GM21367 (cell line): ENCODE measurements around the gene CGRRF1.

Experiments used
- ATAC-seq: cut with Tn5 transposase; IDR thresholded peaks from one replicate; pipeline ENCODE4 v1.9.1; 2021; ENCODE audit not compliant: unreplicated experiment

The CGRRF1 gene, protein sequence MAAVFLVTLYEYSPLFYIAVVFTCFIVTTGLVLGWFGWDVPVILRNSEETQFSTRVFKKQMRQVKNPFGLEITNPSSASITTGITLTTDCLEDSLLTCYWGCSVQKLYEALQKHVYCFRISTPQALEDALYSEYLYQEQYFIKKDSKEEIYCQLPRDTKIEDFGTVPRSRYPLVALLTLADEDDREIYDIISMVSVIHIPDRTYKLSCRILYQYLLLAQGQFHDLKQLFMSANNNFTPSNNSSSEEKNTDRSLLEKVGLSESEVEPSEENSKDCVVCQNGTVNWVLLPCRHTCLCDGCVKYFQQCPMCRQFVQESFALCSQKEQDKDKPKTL

DNA sequence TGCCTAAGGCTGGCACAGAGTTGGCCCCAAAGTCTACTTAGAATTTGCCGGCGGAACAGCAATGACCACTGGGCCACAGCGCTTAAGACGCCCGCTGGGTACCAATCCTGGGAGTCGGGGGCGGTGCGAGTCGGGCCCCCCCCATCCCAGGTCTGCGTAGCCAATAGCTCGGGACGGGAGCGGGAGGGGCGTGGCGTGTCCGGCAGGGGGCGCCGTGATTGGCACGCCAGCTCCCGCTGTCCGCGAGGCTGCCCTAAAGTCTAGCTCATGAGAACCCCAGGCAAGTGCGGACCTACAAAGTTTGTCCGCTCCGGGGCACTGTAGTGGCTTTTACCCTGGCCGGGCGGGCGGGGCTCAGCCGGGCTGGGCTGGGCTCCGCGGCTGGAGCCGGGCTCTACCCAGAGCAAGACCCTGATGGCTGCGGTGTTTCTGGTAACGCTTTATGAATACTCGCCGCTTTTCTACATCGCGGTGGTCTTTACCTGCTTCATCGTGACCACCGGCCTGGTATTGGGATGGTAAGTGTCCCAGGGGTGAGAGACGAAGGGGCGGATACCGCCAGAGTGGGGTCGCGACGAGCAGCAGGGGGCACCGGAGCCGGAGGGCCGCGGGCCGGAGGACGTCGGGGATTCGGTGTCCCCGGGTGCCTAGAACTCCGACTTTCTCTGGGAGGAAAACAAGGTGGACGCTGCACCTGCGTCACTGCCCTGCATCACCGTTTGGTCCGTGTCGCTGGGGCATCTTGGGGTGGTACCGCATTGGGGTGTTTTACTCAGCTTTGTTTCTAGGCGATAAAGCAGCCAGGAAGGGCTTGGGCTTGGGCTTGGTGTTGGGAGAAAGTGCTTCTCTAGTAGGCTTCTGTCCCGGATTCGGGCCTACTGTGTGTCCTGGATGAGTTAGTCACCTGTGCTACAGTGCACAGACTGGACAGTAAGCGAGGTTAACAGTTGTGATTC is at the start of gene CGRRF1:
CGRRF1 (plus strand) TSS at position 361 of the 956 bp plus-strand sequence; CDS start at position 415, 54 bp downstream.
- peak; percentile 91 for ATAC-seq

DNA sequence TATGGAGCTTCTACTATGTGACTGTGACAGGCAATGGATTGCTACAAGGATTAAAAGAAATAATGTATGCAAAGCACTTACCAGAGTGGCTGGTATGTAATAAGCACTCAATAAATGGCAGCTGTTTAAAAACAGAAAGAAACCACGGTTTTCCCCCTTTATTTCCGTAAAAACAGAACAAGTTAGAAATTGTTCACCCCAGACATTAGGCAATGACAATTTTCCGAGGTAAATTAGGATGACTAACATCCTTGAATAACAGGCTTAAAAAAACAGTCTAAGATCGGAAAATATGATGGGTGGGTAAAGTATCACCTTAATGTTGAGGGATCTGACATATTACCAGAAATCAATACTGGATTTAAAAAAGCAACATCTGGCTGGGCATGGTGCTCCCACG is 47.7 kb upstream of the CGRRF1 start:
- ATAC-seq: no peak

DNA sequence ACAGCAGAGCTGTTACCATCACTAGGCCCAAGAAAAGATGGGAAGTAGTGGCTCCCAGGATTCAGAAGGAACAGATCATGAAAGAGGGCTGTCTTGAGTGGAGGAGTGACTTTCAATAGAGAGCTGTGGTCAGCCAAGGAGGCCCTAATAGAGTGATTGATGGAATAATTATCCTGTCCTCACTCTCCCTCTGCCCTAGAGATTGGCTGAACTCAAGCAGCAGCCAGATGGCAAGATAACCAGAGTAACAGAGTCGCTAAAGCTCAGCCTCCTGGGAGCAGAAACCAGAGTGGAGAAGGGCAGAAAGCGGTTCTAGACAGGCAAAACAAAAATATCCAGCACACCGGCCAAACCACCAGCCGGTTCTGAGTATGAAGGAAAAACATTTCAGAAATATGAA is 44.1 kb upstream of the CGRRF1 start:
- ATAC-seq: no peak

DNA sequence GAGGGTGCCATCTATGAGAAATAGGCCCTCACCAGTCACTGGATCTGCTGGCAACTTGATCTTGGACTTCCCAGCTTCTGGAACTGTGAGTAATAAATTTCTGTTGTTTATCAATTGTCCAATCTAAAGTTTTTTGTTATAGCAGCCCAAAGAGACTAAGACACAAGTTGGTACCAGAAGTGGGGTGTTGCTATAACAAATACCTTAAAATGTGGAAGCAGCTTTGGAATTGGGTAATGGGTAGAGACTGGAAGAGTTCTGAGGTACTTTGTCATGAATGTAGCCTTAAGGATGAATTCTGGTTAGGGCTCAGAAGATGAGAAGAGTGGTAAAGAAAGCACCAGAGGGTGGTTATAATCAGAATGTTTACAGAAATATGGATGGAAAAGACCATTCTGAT is 42.4 kb upstream of the CGRRF1 start:
- no peak for ATAC-seq

DNA sequence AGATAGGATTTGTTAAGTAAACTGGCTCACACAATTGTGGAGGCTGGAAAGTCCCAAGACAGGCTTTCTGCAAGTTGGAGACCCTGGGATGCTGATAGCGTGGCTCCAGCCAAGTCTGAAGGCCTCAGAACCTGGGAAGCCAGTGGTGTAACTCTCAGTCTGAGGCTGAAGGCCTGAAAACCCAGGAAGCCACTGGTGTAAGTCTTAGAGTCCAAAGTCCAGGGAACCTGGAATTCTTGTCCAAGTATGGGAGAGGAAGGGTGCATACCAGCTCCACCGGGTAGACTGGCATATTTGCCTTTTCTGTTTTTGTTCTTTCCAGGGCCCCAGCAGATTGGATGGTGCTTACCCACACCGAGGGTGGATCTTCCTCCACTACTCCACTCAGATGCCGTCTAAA is 39.0 kb upstream of the CGRRF1 start:
- ATAC-seq: no peak

DNA sequence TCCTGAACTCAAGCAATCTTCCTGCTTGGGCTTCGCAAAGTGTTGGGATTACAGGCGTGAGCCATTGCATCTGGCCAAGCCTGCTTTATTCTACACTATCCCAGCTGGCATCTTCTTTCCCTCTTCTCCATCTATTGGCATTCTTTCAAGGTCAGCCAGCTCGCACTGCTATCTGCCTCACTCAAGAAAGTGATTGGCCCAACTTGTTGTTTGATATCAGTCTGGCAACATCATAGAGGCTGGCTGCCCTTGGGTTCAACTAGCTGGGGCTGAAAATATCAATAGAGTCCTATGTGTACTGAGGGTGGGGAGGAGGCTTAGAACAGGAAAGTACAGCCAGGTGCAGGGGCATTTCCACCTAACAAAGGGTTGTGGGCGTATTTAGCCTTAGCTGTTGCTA is 38.1 kb upstream of the CGRRF1 start:
- no peak for ATAC-seq

DNA sequence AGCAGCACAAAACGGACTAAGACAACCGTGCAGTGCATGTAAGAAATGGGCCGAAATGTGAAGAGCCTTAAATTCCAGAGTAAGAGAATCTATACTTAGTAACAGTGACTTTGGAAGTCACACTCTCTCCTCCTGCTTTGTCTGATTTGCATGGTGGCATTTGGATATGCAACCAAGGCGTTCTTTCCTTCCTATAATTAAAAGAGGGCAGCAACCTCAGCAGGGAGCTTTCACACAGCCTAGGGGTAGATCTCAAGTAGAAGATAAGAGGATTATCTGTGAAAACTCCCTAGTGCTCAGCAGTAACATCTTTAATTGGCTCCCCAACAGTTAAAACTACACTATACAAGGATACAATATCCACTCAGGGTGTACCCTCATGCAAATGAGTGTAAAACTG is 37.4 kb upstream of the CGRRF1 start:
- no peak for ATAC-seq

DNA sequence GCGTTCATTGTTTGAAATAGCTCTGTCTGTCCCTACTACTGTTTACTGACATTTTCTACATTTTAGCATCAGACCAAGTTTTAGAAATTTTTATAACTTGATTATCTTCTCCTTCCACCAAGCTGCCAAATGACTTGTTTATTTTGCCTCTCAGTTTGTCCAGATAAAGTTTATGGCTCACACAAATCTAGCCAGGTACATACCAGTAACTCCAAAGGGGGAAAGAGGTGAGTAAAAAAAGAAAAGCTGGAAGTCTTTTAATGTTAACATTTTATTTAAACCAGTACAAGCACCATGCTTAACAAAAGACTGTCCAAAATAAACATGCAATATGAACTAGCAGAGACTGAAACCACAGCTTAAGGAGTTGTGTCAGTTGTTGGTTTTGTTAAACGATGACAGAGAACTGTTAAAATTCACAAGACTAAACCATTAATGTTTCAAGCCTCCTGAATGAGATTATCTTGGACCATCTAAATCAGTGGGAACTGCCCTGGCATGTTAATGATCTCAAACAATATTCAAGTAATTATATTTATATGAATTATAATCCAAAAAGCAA is 35.4 kb upstream of the CGRRF1 start:
- ATAC-seq: no peak

DNA sequence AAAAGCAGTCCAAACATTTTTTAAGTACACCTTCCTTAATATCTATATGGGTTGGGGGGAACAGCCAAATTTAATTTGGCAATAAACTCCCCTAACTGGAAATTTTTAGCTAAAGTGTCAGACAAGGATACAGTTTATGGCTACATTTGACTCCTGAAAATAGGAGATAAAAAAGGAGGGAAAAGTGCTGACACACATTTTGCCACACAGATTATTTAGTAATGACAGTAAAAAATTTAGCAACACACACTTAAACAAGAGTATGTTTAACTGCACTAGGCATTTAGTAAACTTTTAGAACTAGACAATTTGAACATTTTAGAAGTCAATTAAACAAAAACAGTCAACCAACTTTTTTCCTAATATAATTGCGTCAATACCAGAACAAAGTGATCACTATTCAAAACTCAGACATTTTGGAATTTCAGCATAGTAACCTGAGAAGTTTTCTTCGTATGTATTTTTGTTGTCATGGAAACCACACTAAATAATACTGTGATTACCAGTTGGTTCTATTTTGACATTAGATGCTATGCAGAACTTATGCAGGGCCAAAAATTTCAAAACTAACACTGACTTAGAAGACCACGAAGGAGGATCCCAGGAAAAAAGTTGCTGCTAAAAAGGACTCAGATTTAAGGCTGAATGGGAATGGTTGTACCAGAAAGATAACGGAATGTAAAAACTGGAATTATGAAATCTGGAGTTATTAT is 34.4 kb upstream of the CGRRF1 start:
- no peak for ATAC-seq

DNA sequence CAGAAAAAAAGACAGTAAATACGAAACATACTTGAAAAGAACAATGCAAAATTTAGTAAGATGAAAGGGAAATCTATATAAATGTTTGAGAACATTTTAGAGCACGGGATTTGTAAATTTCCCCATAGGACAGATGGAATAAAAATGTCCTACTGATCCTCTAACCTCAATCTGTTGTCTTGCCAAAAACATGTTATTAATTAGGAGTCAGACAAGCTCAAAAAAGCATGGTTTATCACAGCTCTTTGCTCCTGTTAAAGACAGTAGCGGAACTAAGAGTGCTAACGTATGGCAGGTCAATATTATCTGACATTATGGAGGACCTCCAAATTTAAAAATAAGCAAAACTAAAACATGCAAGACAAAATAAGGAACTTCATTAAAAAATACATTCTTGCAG is 33.8 kb upstream of the CGRRF1 start:
- ATAC-seq: no peak

DNA sequence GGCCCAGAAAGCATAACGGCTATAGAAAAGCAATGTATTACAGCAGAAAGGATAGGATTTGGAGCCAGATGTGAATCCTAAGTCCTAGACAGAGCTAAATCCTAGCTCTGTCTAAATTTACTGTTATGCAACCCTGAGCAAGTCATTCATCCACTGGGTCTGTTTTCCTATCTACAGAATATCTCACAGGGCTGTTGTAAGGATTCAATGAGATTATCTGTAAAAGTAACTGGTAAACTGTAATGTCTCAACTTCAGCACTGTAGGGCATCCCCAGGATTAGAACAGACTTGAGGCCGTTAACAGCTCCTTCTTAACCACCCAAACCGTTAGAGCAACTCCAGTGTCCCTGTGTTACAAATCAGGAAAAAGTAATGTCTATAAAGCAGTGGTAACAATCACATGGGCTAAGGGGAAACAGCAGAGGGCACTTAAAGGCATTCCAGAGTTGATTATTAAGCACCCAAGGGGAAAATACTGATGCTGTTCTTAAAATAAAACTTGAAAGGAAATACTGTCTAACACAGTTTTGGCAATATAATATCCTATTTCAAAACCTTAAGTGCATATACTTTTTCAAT is 31.0 kb upstream of the CGRRF1 start:
- no peak for ATAC-seq

DNA sequence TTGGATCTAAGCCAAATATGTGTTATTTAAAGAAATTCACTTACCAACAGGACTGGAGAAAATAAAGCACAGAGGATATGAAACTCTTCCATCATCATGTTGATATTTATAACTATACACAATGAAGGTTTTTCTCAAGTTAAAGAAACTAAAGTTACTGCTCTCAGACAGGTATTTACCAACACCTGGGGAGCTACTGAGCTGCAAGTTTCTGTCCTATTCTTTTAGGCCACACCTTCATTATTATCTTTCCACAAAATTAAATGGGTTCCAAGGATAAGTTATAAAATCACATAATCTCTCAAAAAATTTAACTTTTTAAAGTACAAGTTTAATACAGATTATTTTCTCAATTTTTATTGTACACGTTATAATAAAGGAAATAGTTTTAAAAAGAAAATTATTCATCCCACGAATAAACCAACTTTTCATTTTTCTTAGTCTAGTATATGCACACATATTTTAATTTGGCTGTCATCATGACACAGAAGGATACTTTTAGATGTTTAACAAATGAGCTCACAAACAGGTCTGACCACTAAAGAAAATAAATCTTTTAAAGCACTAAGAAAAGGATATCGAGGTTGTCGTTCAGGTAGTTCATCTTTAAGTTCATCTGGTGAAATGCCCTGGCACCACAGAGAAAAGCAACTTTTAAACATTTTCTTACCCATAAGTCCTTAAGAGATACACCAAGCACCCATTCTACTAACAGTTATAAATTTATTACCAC is 28.7 kb upstream of the CGRRF1 start:
- no peak for ATAC-seq

DNA sequence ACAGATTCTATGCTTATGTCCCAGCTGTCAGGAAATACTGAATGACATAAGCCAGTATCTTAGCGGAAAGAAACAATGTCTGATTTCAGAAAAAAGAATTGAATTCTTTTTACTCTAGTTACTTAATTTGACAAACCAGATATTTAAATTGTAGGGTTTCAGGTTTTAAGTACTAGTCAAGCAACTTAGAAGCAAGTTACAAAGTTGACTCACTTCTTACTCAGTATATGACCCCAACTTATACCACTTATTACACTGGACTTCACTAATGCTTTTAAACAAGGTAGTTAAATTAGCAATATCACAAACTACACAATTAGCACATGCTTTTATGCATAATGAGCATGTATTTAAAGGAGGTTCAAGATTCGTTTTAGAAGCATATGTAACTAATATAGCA is 28.0 kb upstream of the CGRRF1 start:
- ATAC-seq: no peak

DNA sequence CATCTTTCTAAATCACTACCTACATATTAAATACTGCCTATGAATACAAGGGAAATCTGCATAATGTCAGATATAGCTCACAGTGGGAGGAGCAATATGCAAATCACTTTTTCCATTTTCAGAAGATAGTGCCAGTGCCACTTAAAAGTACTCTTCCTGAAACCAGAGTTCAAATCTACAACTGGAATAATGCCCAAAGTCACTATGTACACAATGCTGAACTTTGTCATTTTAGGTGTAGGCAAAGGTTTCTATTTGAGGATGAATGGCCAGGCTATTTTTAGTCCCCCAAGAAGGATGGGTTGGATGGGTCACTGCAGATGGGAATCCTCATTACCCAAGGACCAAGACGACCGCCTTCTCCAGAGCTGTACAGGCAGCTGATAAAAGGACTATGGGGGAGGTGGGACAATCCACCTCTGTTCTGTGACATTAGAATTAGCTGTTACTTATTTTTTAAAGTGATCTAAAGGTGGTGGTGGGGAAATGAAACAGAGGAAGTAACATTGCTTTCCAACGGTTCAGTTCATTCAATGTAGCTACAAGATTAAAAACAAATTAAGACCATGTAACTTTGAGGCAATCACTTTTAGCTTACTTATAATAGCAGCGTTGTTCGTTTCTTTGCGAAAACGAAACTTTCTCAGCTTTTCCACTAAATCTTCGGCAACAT is 26.5 kb upstream of the CGRRF1 start:
- no peak for ATAC-seq

DNA sequence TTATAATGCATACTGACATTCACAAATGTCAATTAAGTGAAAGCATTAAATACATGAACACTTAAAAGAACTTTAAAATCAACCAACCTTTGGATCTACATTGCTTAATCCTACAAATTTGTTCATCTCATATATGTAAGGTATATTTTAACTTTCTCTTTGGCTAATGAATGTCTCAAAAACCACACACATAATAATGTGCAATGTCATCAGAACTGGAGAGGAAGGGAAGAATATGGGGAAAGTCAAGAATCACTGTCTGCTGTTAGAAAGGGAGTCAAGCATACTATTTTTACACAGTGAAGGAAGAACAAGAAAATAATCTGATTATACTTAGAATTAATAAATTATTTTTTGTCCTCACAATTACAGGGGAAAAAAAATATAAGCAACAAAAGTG is 25.9 kb upstream of the CGRRF1 start:
- no peak for ATAC-seq

DNA sequence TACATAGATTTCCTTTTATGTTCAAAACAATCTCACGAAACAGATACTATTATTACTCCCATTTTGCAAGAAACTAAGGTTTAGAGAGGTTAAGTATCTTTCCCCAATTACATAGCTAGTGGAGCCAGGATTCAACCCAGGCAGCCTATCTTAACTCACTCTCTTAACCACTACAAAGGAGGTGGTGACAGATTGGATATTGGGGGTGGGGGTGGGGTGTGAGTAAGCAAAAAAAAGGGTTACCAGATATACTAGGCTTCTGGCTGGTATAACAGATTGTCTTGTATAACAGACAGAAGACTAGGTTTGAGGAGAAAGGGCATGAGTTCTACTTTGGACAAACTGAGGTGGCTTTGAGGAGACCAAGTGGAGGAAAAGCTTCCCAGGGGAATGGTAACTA is 23.0 kb upstream of the CGRRF1 start:
- no peak for ATAC-seq

DNA sequence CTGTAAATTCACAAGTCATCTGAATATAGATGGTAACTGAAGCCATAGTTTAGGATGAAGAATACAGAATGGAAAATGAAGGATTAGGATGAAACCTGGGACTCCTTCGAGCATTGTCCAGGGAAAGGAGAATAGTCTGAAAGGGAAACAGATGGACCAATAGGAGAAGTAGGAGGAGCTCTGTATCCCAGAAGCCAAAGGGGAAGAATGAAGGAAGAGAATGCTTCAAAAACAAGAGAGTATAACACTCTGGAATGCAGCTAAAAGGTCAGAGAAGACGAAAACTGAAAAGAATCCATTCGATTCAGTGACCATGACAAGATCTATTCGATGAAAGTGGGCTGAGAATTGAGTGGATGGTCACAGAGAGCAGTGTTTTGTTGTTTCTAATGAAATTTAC is 21.9 kb upstream of the CGRRF1 start:
- no peak for ATAC-seq

DNA sequence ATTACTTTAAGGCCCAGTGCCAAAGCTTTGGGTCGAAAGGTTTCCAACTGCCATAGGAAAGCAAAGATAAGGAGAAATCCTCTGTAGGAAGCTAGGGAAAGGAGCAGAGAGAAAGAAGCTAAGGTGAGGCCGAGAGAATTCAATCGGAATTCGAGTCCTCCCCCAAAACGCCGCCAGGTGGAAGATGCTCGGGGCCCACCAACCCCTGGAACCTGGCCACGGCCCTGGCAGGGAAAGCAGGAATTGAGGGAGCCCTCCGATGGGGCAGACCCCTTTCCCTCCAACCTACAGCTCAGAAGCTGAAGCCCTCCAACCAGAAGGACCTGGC is 21.4 kb upstream of the CGRRF1 start:
- ATAC-seq: peak; percentile 12

DNA sequence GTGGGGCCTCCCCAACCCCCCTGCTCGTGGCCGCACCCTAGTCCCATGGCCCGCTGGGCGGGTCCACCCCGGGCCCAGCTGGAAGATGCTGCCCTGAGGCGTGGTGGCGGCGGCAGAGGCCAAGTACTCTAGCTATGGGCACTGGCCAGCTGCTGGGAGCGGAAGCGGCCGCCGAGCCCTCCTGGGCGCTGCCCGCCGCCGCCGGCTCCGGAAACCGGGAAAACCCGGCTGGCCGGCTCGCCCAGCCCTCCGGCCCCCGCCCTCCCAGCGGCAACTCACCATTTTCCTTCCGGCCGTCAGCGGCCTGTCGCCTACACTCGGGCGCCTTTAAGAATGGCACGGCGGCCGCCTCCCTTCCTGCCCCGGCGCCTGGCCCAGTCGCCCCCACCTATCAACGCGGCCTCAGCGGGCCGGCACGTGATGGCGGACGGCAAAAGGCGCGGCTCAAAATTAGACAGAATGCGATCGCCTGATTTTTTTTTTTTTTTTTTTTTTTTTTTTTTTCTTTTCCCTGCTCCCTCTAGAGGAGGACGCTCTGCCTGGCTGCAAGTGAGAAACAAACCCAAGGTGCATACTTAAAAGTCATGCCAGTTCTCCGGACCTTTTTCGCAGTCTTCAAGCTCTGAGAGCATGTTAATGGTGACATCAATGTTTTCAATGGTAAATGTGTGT is 20.9 kb upstream of the CGRRF1 start, which contains the start of gene GMFB:
GMFB (minus strand) TSS at position 335 of the 672 bp plus-strand sequence; CDS start at position 282, 53 bp downstream.
- ATAC-seq: peak; percentile 88
